ENCODE measurements around the gene KPNA4.

KPNA4 gene

DNA sequence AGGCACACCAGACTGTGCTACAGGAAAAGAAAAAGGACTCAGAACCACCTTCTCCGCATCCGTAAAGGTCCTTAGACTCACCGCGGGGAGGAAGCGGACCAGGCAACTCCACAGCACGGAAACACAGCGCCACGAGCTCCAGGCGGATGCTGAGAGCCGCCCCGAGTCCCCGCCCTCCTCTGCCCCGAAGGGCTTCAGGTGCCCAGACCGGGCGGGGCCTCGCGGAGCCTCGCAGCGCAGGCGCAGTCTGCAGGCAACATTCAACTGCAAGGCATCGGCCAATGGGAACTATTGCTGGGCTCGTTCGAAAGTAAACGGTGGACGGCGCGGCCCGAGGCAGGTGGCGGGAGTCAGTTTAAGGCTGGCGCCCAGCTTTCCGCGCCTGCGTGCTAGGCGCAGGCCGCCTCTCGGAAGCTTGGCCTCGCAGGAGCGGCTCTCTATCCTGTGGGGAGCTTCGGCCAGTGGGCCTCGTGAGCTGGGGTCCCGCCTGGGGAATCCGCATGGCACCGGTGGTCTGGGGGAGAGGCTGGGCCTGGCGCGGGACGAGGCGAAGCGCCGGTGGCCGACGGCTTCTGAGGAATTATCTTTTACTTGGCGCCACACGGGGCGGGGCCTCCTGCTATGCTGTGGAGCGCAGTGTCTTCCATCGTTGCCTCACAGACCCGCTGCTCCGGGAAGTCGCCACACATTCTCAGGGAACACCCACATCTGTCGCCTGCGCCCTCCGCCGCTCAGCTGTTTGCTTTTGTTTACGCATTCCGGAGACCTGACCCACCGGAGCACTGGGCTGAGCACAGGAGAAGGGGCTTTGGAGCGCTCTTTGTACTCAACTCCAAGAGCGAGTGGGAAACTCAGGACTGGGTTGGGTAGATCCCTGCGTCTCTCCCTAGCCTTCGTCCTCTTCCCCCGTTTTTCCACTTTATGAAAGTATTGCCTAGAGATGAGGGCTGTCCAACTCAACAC lies 115.5 kb downstream of the KPNA4 start, which contains the start of gene TRIM59:
Gene TRIM59, minus strand, starts transcription at position 151 of the 963 bp plus-strand sequence. CDS start 10,603 bp downstream, outside the sequence.
- DNase-seq = peak; percentile 95 to 96

DNA sequence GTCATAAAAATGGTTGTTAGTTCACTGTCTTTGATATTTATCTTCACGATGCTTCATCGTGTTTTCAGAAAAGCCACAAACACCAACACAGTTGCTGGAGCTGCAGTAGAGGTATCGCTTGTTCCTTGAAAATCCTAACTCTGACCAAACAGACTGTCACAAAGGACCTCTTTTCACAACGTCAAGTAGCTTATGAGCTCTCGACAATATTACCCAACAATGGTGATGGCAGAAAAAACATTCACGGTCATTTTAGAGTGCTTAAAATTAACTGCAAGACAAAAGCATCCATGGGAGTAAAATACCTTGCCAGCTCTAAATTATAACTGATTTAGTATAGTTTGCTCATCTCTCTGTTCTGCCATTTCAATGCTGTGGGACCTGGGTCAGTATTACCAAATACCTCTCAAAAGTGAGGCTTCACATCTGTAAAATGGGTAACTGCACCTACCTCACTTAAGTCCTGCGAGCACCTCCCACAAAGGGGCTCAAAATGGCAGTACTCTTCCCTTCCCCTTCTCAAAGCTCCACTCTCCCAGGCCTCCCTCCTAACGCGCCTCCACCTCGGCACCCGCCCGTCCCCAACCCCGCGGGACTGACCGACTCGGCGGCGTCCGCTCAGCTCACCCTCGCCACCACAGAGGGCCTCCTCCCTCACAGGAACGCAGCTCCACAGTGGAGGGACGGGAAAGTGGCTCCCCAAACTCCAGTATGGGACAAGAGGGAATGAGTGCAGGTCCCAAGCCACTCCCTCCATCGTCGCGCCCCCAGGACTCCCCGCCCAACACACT lies 116.3 kb downstream of the KPNA4 start:
- DNase-seq = no peak

DNA sequence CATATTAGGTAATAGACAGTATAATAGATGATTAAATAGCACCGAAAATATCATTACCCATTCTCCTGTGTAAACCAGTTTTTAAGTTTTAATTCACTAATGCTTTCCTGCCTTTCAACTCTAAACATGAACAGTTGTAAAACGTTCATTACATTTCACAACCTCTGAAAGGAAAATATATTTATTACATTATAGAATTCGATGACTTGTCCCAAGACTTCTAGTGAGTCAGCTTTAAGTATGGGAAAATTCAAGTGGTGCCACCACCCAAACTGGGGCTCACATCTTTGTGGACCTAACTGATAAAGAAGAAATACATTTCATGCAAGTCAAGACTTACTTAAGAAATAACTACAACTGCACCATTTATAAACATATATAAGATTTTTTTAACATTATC lies 117.8 kb downstream of the KPNA4 start:
- DNase-seq = no peak

DNA sequence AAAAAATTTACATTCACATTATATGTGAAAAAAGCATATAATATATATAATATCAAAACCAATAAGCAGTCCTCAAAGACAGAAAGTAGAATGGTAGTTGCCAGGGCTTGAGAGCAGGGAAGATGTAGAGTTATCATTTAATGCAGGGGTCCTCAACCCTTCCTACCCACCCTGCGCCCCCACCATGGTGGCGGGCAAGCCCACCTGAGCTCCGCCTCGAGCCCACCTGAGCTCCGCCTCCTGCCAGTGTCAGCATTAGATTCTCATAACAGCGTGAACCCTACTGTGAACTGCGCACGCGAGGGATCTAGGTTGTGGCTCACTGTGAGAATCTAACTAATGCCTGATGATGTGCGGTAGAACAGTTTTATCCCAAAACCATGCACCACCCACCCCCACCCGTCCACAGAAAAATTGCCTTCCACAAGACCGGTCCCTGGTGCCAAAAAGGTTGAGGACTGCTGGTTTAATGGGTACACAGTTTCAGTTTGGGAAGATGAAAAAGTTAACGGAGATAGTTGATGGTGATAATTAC lies 118.8 kb downstream of the KPNA4 start:
- DNase-seq = no peak

DNA sequence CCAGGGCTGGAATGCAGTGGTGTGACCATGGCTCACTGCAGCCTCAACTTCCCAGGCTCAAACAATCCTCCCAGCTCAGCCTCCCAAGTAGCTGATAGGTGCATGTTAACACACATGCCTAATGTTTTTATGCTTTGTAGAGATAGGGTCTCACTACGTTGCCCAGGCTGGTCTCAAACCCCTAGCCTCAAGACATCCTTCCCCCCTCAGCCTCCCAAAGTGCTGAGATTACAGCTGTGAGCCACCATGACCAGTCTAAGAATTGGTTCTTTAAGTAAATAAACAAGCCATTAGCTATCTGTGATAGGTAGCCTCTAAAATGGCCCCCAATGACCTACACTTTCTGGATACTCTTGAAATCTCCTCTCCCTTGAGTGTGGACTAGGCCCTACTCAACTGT lies 119.5 kb downstream of the KPNA4 start:
- no peak for DNase-seq
